Liver (tissue), 9 donors: ENCODE measurements around the gene MTERF4. TPM values are rescaled to one million over a fixed set of nuclear protein-coding genes. Genes with fewer than 3 reads are reported as not detected.

Source experiments
- DNase-seq: peaks from one replicate; pipeline ENCODE4 v3.0.0-alpha.2; 2017; ENCODE audit warnings: low spot score
- H3K27ac ChIP-seq, 2 donors: one replicate each; pipeline ENCODE4 v1.7.0; 2013; ENCODE audit warnings: inconsistent platforms in 2 of 2, low read length in 2 of 2, control low read depth in 1 of 2, low read depth in 1 of 2, mild to moderate bottlenecking in 1 of 2
- H3K27me3 ChIP-seq, 4 donors: one replicate each; pipeline versions ENCODE4 v1.6.1 to v1.7.0; 2013; ENCODE audit warnings: low read length in 3 of 4, inconsistent platforms in 1 of 4, mild to moderate bottlenecking in 1 of 4, moderate library complexity in 1 of 4; ENCODE audit not compliant: control insufficient read depth in 4 of 4, insufficient read depth in 4 of 4
- H3K36me3 ChIP-seq, 4 donors: one replicate each; pipeline versions ENCODE4 v1.6.1 to v1.7.0; 2013; ENCODE audit warnings: low read length in 3 of 4, mild to moderate bottlenecking in 3 of 4, low read depth in 1 of 4, moderate library complexity in 1 of 4; ENCODE audit not compliant: control insufficient read depth in 4 of 4, insufficient read depth in 3 of 4
- H3K4me1 ChIP-seq, 4 donors: one replicate each; pipeline versions ENCODE4 v1.6.1 to v1.7.0; 2013; ENCODE audit warnings: low read length in 3 of 4, mild to moderate bottlenecking in 3 of 4, moderate library complexity in 1 of 4; ENCODE audit not compliant: control insufficient read depth in 4 of 4, insufficient read depth in 4 of 4
- H3K4me3 ChIP-seq, 3 donors: one replicate each; pipeline versions ENCODE4 v1.6.1 to v1.7.0; 2013; ENCODE audit warnings: low read length in 3 of 3, control low read depth in 1 of 3, low read depth in 1 of 3, mild to moderate bottlenecking in 1 of 3
- H3K9ac ChIP-seq, 2 donors: one replicate each; pipeline ENCODE4 v1.7.0; 2013; ENCODE audit warnings: low read length in 2 of 2, mild to moderate bottlenecking in 2 of 2, moderate library complexity in 2 of 2, control low read depth in 1 of 2, low read depth in 1 of 2
- H3K9me3 ChIP-seq, 4 donors: one replicate each; pipeline versions ENCODE4 v1.6.1 to v1.7.0; 2013; ENCODE audit warnings: low read length in 3 of 4; ENCODE audit not compliant: control insufficient read depth in 4 of 4
- ATF3 ChIP-seq: IDR thresholded peaks from 2 replicates; pipeline ENCODE4 v1.6.1; 2016; ENCODE audit warnings: antibody characterized with exemption
- CTCF ChIP-seq: fragments of 150-350 bp; IDR thresholded peaks from 2 replicates; pipeline ENCODE4 v1.5.1; 2017; ENCODE audit warnings: improper control_type of control experiment, low read depth, low read length; ENCODE audit not compliant: missing input control
- EGR1 ChIP-seq, 2 donors: IDR thresholded peaks; 2 replicates each; pipeline ENCODE4 v1.6.1; 2016 to 2018; ENCODE audit warnings: antibody characterized with exemption in 2 of 2, low read depth in 2 of 2
- FOXA1 ChIP-seq: IDR thresholded peaks from 2 replicates; pipeline ENCODE4 v1.6.1; 2016; ENCODE audit warnings: antibody characterized with exemption
- FOXA2 ChIP-seq: IDR thresholded peaks from 2 replicates; pipeline ENCODE4 v1.6.1; 2016; ENCODE audit warnings: antibody characterized with exemption
- GABPA ChIP-seq, 2 donors: IDR thresholded peaks in 1 of 2; conservative IDR thresholded peaks in 1 of 2; 2 replicates each; pipeline ENCODE4 v1.6.1; 2016; ENCODE audit warnings: antibody characterized with exemption in 2 of 2, mild to moderate bottlenecking in 1 of 2, moderate library complexity in 1 of 2
- HNF4A ChIP-seq, 2 donors: conservative IDR thresholded peaks; 2 replicates each; pipeline ENCODE4 v1.6.1; 2016; ENCODE audit warnings: antibody characterized with exemption in 2 of 2, mild to moderate bottlenecking in 2 of 2
- HNF4G ChIP-seq: IDR thresholded peaks from 2 replicates; pipeline ENCODE4 v1.6.1; 2016; ENCODE audit warnings: antibody characterized with exemption
- MAX ChIP-seq: IDR thresholded peaks from 2 replicates; pipeline ENCODE4 v1.6.1; 2016; ENCODE audit warnings: antibody characterized with exemption
- NR2F2 ChIP-seq: IDR thresholded peaks from 2 replicates; pipeline ENCODE4 v1.6.1; 2016; ENCODE audit warnings: antibody characterized with exemption
- RAD21 ChIP-seq, 2 donors: IDR thresholded peaks; 2 replicates each; pipeline ENCODE4 v1.6.1; 2016; ENCODE audit warnings: antibody characterized with exemption in 2 of 2, mild to moderate bottlenecking in 2 of 2
- REST ChIP-seq: IDR thresholded peaks from 2 replicates; pipeline ENCODE4 v1.6.1; 2016; ENCODE audit warnings: antibody characterized with exemption, mild to moderate bottlenecking
- RXRA ChIP-seq, 2 donors: IDR thresholded peaks; 2 replicates each; pipeline ENCODE4 v1.6.1; 2017 to 2018; ENCODE audit warnings: antibody characterized with exemption in 2 of 2, mild to moderate bottlenecking in 1 of 2
- SP1 ChIP-seq: IDR thresholded peaks from 2 replicates; pipeline ENCODE4 v1.6.1; 2018; ENCODE audit warnings: antibody characterized with exemption, mild to moderate bottlenecking
- TAF1 ChIP-seq: conservative IDR thresholded peaks from 2 replicates; pipeline ENCODE4 v1.6.1; 2016; ENCODE audit warnings: antibody characterized with exemption, mild to moderate bottlenecking
- YY1 ChIP-seq: IDR thresholded peaks from 2 replicates; pipeline ENCODE4 v1.6.1; 2016; ENCODE audit warnings: antibody characterized with exemption, mild to moderate bottlenecking
- ZBTB33 ChIP-seq: IDR thresholded peaks from 2 replicates; pipeline ENCODE4 v1.6.1; 2016; ENCODE audit warnings: antibody characterized with exemption
- WGBS: extraction: QIAGEN DNeasy Blood & Tissue Kit; methylation state at CpG from one replicate; pipeline ENCODE4 v1.1.7; 2013; 5-methylcytosine and 5-hydroxymethylcytosine counted together
- polyA plus RNA-seq, 2 donors: library from polyadenylated mRNA; stranded (reverse) in 1 of 2; unstranded in 1 of 2; fragments of 200-250 nt in 1 of 2; fragments of >200 nt in 1 of 2; fragmentation: Nextera tagmentation in 1 of 2; extraction: Ambion mirVana in 1 of 2; gene quantifications; one replicate each; pipeline versions ENCODE4 v1.2.1 to v1.2.3, GENCODE V29; 2013 to 2015
- total RNA-seq, 2 donors: library from RNA; depleted of rRNA; stranded (reverse); fragments of >200 nt; gene quantifications; one replicate each; pipeline ENCODE4 v1.2.3, GENCODE V29; 2014
- donor health status: healthy.
- donor health status: healthy.
- donor health status: healthy.
- donor health status: healthy.
- donor health status: healthy.

Gene MTERF4
- total and polyA plus RNA-seq, 4 donors: 13.3 to 36.7 (median 20.3) TPM

GRCh38 chr2:241110089-241110606 lies 8.1 kb upstream of the MTERF4 start:
- DNase-seq: no peak

GRCh38 chr2:241109210-241110088 lies 7.4 kb upstream of the MTERF4 start:
- Histone ChIP-seq H3K27ac (no peak overlapping the region), H3K4me1 (no peaks in the 10 kb centered on the region), H3K4me3 (no peak overlapping the region), H3K9me3 (no peaks in the 10 kb centered on the region), H3K36me3 (no peaks in the 10 kb centered on the region), H3K9ac (no peak overlapping the region), H3K27me3 (no peaks in the 10 kb centered on the region)
- DNase-seq: no peak
- 84% methylated on average over 14 of the region's 14 CpGs for WGBS
- no peak for TF ChIP-seq HNF4A (conservative IDR thresholded peaks at IDR 0.05)
- TF ChIP-seq HNF4G: no peak
- no peak for TF ChIP-seq FOXA1
- no peak for TF ChIP-seq ATF3
- TF ChIP-seq NR2F2: no peak
- TF ChIP-seq FOXA2: no peak
- no peak for TF ChIP-seq SP1
- no peak for TF ChIP-seq GABPA (IDR thresholded peaks at IDR 0.05 in 1 of 2, conservative IDR thresholded peaks at IDR 0.05 in 1 of 2)
- no peak for TF ChIP-seq REST
- TF ChIP-seq ZBTB33: no peak
- TF ChIP-seq CTCF: no peak
- no peak for TF ChIP-seq YY1
- TF ChIP-seq RAD21 (IDR thresholded peaks at IDR 0.05): no peak

More at GRCh38 chr2:241110089-241110606, 8.1 kb upstream of the MTERF4 start:
- H3K27me3 ChIP-seq: no peaks in the 10 kb centered on the region
- peaks cover 0 to 3% (median 0%) of the 10 kb centered on the region in 4 donors for H3K36me3 ChIP-seq
- no peak overlapping the region for H3K9ac ChIP-seq
- TF ChIP-seq SP1 (no peak), CTCF (no peak), MAX (no peak), ATF3 (no peak), EGR1 (IDR thresholded peaks at IDR 0.05; ENCODE audit: low read depth in 2 of 2) (no peak), TAF1 (no peak), RXRA (IDR thresholded peaks at IDR 0.05) (no peak), YY1 (no peak)
- H3K4me3 ChIP-seq: no peak overlapping the region
- no peak overlapping the region for H3K27ac ChIP-seq
- no peaks in the 10 kb centered on the region for H3K9me3 ChIP-seq
- H3K4me1 ChIP-seq: no peaks in the 10 kb centered on the region
- 96% methylated on average over 9 of the region's 9 CpGs for WGBS
